Endothelial cell of umbilical vein (primary cell): Measurements from ENCODE around the gene CLPX.
"Not testable (repeated sequence)": the region's sequence is repeated elsewhere in the genome, so short reads cannot be mapped to it uniquely, and the experiment has no call there.

ENCODE experiments used
- CTCF ChIP-seq, 2 donors: IDR thresholded peaks; 1 replicate in 1 of 2; 2 replicates in 1 of 2; pipeline ENCODE4 v1.5.1; 2011; ENCODE audit warnings: low read length in 2 of 2, mild to moderate bottlenecking in 2 of 2, moderate library complexity in 2 of 2, control low read depth in 1 of 2, inconsistent platforms in 1 of 2, low read depth in 1 of 2; ENCODE audit not compliant: insufficient read depth in 1 of 2; ENCODE audit errors: extremely low read depth in 1 of 2
- EZH2 ChIP-seq: IDR thresholded peaks from 2 replicates; pipeline ENCODE4 v1.6.1; 2012; ENCODE audit warnings: borderline replicate concordance, low read depth, mild to moderate bottlenecking, moderate library complexity, low read length, inconsistent platforms; ENCODE audit not compliant: severe bottlenecking

- not testable (repeated sequence) for TF ChIP-seq CTCF (IDR thresholded peaks at IDR 0.05; ENCODE audit: extremely low read depth in 1 of 2, insufficient read depth in 1 of 2, low read depth in 1 of 2, low read length in 2 of 2); EZH2
Measured at GRCh38 chr15:65181582-65182353, 3.4 kb downstream of the CLPX start.
